ENCODE data around the gene MRPL36.
"Not testable (repeated sequence)": the region's sequence is repeated elsewhere in the genome, so short reads cannot be mapped to it uniquely, and the experiment has no call there.

MRPL36 gene

DNA sequence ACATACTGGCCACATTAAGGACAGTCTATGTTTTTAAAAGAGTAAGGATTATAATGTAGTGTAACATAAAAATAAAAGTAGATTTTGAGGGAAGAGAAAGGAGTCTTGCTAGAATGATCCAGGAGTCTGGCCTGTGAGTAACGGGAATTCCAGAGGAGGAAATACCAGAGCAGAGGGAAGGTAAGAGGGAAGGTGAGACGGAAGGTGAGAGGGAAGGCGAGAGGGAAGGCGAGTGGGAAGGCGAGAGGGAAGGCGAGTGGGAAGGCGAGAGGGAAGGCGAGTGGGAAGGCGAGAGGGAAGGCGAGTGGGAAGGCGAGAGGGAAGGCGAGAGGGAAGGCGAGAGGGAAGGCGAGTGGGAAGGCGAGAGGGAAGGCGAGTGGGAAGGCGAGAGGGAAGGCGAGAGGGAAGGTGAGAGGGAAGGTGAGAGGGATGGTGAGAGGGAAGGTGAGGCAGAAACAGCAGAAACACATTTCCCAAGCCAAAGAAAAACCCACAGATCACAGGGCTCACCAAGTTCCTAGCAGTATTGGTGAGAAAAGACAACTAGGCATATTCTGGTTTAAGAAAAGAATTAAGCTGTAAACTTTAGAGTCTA, 17.0 kb upstream of the MRPL36 start:
- H3K9me3 Mint-ChIP-seq; H3K27me3 Mint-ChIP-seq; DNase-seq; H3K4me1 Mint-ChIP-seq (ENCODE audit: low read depth in 2 of 2); ATAC-seq (replicated peaks); H3K4me3 Mint-ChIP-seq: not testable (repeated sequence)
- H3K27ac Mint-ChIP-seq = peak overlapping the region in 1 of 2 donors; percentile 13
- H3K36me3 Mint-ChIP-seq (ENCODE audit: insufficient read depth) = peaks cover 73% of the 10 kb centered on the region

DNA sequence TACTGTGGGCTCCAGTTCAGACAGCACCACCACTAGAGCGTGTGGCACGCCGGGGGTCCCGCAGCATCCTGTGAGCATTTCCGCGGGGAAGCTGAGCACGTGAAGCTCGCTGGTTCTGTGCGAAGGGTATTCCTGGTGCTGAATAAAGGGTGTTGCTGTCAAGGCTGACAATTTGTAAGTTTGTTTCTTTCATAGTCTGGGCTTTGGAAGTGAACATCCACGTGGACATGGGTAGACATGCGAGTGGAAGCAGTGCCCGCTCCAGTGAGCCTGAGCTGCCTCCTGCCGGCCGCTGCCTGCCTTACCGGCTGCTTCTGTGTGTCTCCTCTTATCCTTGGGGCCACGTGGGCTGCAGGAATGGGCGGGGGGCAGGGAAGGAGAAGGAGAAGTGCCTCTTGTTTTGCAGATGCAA, 16.2 kb upstream of the MRPL36 start:
- Mint-ChIP-seq H3K36me3 (ENCODE audit: insufficient read depth) (peaks cover 79% of the 10 kb centered on the region), H3K27me3 (no peaks in the 10 kb centered on the region), H3K4me3 (no peak overlapping the region)

DNA sequence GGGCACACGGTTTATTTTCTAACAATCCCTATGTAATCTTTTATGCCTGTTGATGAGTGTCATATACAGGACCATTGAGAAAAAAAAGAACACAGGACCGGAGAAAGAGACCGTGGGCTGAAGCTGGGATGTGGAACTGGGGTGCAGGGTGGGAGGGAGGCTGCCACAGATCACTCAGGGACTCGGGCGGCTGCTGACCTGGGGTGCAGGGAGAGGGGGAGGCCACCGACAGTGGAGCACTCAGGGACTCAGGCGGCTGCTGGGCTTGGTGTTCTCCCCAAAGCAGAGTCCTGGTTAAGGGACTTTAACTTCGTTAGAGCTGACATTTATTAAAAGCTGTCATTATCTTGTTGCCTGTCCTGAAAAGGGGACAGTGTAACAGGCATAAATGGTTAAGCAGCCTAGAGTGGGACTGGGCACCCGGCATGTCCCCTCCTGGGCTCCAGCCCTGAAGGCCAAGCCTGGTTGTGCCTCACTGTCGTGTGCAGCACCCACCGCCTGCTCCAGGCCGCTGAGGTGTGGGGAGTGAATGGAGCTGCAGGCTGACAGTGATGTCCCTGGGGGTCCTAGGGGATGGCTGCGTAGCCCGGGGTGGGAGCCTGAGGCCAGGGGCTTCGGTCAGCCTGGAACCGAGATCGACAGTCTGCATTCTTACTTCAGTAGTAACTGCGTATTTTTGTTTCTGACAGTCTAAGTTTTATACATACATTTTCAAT, 15.6 kb upstream of the MRPL36 start:
- Mint-ChIP-seq H3K4me3 (no peak overlapping the region), H3K4me1 (ENCODE audit: low read depth in 2 of 2) (peaks cover 0 to 4% of the 10 kb centered on the region in 2 donors), H3K27me3 (no peaks in the 10 kb centered on the region), H3K9me3 (no peaks in the 10 kb centered on the region), H3K27ac (no peak overlapping the region), H3K36me3 (ENCODE audit: insufficient read depth) (peaks cover 83% of the 10 kb centered on the region)
- no peak for ATAC-seq (replicated peaks)
- DNase-seq = no peak

More for the DNA sequence above, 16.2 kb upstream of the MRPL36 start:
- Mint-ChIP-seq H3K9me3 (no peaks in the 10 kb centered on the region), H3K4me1 (ENCODE audit: low read depth in 2 of 2) (peaks cover 0 to 4% of the 10 kb centered on the region in 2 donors), H3K27ac (no peak overlapping the region)
- no peak for ATAC-seq (replicated peaks)
- DNase-seq = no peak

DNA sequence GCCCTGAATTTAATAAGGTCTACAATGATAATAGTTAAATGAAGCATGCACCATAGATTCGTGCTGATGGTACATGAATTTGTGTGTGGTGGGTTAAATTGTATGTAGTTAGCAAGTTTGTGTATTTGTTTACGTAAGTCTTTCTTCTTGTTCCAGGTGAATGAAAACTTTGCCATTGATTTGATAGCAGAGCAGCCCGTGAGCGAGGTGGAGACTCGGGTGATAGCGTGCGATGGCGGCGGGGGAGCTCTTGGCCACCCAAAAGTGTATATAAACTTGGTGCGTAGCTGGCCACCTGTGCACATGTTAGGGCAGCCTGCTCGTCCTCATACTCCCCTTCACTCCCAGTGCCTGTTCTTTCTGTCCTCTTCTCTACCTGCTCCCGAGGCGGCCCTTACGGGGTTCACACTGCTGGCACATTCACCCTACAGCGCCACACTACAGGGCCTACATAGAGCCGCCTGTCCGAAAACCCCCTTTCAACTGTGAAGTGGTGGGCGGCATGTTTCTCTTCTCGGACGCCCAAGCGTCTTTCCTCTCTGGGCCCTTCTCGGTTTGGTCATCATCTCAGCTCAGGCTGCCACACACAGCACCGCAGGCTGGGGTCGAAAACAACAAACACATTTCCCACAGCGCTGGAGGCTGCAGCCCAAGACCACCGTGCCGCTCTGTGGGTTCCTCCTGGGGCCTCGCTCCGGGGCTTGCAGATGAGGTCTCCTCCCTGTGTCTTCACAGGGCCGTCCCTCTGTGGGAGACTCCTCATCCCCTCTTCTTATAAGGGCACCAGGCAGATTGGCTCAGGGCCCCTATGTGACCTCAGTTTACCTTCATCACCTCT, 14.8 kb upstream of the MRPL36 start:
- Mint-ChIP-seq H3K4me1 (ENCODE audit: low read depth in 2 of 2) (peaks cover 0 to 4% of the 10 kb centered on the region in 2 donors), H3K27ac (no peak overlapping the region), H3K27me3 (no peaks in the 10 kb centered on the region), H3K36me3 (ENCODE audit: insufficient read depth) (peaks cover 91% of the 10 kb centered on the region), H3K9me3 (no peaks in the 10 kb centered on the region), H3K4me3 (no peak overlapping the region)
- ATAC-seq (replicated peaks) = no peak
- DNase-seq = no peak

DNA sequence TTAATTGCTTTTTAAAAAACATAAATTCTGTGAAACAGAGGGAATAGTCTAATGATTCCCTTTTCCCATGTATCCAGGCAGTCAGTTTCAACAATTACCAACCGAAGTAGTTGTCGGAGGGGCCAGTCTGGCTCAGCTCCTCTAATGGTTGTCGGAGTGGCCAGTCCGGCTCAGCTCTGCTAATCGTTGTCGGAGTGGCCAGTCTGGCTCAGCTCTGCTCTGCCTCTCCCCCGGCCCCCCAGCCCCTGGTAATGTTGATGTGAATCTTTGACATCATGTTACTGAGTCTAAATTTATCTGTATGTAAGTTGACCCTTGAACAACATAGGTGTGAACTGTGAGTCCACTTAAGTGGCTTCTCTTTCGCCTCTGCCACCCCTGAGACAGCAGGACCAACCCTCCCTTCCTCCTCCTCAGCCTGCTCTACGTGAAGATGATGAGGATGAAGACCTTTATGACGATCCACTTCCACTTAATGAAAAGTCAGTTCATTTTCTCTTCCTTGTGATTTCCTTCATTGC, 11.0 kb upstream of the MRPL36 start:
- no peaks in the 10 kb centered on the region for H3K27me3 Mint-ChIP-seq
- ATAC-seq (replicated peaks) = no peak
- peaks cover 93% of the 10 kb centered on the region for H3K36me3 Mint-ChIP-seq (ENCODE audit: insufficient read depth)
- H3K4me1 Mint-ChIP-seq (ENCODE audit: low read depth in 2 of 2) = peaks cover 11 to 27% of the 10 kb centered on the region in 2 donors
- no peaks in the 10 kb centered on the region for H3K9me3 Mint-ChIP-seq
- no peak overlapping the region for H3K27ac Mint-ChIP-seq
- DNase-seq = no peak
- no peak overlapping the region for H3K4me3 Mint-ChIP-seq

DNA sequence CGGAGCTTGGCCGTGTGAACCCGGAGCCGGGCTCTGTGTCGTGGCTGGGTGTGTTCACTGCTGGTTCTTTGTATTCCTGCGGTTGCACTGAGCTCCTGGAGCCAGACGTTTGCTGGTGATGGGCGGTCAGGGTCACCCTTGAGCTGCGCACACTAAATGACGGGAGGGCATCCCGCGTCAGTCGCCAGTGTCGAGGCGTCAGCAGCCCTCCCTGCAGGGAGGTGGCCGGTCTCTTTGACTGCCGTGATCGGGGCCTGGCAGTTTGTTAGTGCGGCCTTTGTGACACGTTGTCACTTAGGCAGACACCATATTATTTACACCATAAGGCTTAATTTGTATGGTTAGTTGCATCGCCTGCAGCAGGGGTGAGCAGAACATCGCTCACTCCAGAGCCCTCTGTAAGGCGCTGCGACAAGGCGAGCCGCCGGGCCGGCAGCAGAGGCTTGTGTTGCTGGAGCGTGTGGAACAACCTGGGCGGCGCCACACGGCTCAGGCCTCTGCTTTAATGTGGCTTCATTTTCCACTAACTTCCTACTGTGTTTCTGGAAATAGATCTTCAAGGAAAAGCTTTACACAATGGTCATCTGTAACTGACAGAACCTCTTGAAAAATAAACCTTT, 9.9 kb upstream of the MRPL36 start:
- no peak overlapping the region for H3K4me3 Mint-ChIP-seq
- peaks cover 12 to 27% of the 10 kb centered on the region in 2 donors for H3K4me1 Mint-ChIP-seq (ENCODE audit: low read depth in 2 of 2)
- no peaks in the 10 kb centered on the region for H3K9me3 Mint-ChIP-seq

DNA sequence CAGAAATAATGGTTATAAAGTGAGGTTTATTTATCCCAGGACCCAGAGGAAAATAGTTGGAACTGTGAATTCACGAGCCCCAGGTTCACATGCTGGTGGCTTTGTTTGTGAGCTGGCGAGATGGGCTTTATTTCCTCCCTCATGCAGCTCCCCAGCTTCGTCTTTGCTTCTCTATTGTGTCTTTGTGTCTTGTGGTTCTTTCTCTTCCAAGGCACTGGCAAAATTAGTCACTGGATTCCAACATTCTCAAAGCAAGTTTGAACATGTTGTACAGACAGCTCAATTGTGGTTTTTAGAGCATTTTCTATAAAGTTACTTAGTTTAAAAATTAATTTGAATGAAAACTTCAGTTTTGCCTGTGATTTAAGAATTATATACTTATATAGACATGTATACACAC, 8.8 kb upstream of the MRPL36 start:
- Mint-ChIP-seq H3K9me3 (no peaks in the 10 kb centered on the region), H3K36me3 (ENCODE audit: insufficient read depth) (peaks cover 95% of the 10 kb centered on the region), H3K4me3 (no peak overlapping the region), H3K27ac (peak overlapping the region in 1 of 2 donors; percentile 7), H3K4me1 (ENCODE audit: low read depth in 2 of 2) (peaks cover 20 to 27% of the 10 kb centered on the region in 2 donors), H3K27me3 (no peaks in the 10 kb centered on the region)
- no peak for ATAC-seq (replicated peaks)
- no peak for DNase-seq

More for the DNA sequence above, 9.9 kb upstream of the MRPL36 start:
- no peaks in the 10 kb centered on the region for H3K27me3 Mint-ChIP-seq
- H3K36me3 Mint-ChIP-seq (ENCODE audit: insufficient read depth) = peaks cover 94% of the 10 kb centered on the region
- DNase-seq = no peak
- ATAC-seq (replicated peaks) = no peak
- no peak overlapping the region for H3K27ac Mint-ChIP-seq

DNA sequence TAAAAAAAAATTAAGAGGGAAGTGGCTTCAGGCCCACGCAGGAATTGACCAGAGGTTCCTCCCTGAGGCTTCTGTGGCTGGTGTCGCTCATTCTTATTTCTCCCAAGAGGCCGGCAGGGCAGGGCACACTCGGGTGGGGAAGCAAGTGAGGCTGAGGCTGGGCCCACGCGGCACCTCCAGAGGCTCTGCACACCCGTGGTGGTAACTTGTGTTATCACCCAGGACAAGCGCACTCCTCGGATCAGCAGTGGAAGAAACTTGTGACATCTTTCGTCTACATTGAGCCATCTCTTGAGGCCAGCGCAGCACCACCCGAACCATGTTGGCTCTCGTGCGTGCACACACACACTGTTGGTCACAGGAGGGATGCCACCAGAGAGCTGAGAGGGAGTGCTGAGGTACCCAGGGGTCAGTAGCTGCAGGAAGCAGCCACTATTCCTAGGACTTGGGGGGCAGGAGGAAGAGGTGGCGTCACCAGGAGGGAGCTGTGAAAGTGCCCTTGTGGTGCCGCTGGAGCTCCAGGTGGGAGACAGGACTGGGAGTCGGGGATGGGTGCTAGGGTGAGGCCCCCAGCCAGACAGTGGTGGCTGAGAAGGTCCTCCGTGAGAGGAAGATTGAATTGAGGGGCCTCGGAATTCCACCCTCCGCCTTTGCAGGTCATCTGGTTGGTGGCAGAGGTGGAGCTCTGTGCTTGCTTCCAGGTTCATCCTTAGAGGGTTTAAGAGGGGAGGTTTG, 8.0 kb upstream of the MRPL36 start:
- Mint-ChIP-seq H3K4me1 (ENCODE audit: low read depth in 2 of 2) (peaks cover 25 to 34% of the 10 kb centered on the region in 2 donors), H3K36me3 (ENCODE audit: insufficient read depth) (peaks cover 92% of the 10 kb centered on the region), H3K9me3 (no peaks in the 10 kb centered on the region), H3K27ac (peak overlapping the region in 1 of 2 donors; percentile 7), H3K4me3 (no peak overlapping the region), H3K27me3 (no peaks in the 10 kb centered on the region)
- DNase-seq = no peak
- no peak for ATAC-seq (replicated peaks)

DNA sequence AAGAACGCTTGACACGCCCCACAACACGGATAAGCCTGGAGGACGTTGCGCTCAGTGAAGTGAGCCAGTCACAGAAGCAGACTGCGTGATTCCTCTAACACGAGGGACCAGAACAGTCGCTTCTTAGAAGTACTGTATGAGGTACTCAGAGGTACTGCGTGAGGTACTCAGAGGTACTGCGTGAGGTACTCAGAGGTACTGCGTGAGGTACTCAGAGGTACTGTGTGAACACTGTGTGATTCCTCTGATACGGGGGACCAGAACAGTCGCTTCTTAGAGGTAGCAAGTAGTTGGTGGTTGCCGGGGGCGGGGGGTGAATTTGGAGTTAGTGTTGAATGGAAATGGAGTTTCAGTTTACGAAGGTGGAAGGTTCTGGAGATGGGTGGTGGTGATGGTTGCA, 7.3 kb upstream of the MRPL36 start:
- no peak overlapping the region for H3K4me3 Mint-ChIP-seq
- DNase-seq = no peak
- H3K27ac Mint-ChIP-seq = no peak overlapping the region
- peaks cover 91% of the 10 kb centered on the region for H3K36me3 Mint-ChIP-seq (ENCODE audit: insufficient read depth)
- H3K9me3 Mint-ChIP-seq = no peaks in the 10 kb centered on the region
- ATAC-seq (replicated peaks) = no peak
- H3K4me1 Mint-ChIP-seq (ENCODE audit: low read depth in 2 of 2) = peaks cover 28 to 41% of the 10 kb centered on the region in 2 donors
- H3K27me3 Mint-ChIP-seq = no peaks in the 10 kb centered on the region

DNA sequence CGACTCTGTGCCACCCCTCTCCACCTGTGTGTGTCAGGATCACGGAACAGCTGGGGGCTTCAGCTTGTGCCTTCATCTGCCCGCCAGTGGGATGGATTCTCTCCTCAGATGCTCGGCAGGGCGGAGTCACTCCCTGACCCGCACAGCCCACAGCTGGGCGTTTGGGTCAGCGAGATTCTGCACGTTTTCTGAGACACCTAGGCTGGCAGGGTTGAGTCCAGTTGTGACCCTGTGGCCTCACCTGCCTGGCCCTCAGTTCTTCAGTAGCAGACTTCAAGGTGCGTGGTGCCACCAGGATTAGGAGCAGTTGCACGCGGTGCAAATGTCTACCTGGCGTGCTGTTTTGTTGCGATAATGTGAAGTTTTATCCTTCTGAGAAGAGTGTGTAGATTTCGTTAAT, 6.6 kb upstream of the MRPL36 start:
- Mint-ChIP-seq H3K36me3 (ENCODE audit: insufficient read depth) (peaks cover 86% of the 10 kb centered on the region), H3K27me3 (no peaks in the 10 kb centered on the region), H3K27ac (peak overlapping the region in 1 of 2 donors; percentile 26), H3K4me1 (ENCODE audit: low read depth in 2 of 2) (peaks cover 28 to 42% of the 10 kb centered on the region in 2 donors), H3K9me3 (no peaks in the 10 kb centered on the region), H3K4me3 (no peak overlapping the region)
- DNase-seq (no peak), ATAC-seq (replicated peaks) (no peak)

DNA sequence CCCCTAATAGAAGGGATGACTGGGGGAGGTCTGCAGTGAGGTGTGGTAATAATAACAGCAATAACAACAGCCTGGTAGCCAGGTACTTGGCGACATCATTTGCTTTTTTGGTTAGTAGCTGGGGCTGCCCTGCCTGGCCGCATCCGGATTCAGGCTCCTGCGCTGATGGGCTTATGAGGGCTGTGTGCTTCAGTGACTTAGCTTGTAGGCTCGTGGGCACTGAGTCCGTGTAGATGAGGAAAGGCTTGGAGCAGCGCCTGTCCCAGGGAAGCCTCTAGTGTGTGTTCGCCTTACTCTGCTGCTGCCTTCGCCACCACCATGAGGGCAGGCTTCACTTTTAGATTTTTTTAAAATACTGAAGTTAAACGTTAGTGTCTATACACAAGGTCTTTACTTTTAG, 6.1 kb upstream of the MRPL36 start:
- ATAC-seq (replicated peaks) (no peak), DNase-seq (no peak)
- peaks cover 87% of the 10 kb centered on the region for H3K36me3 Mint-ChIP-seq (ENCODE audit: insufficient read depth)
- H3K27ac Mint-ChIP-seq = no peak overlapping the region
- no peak overlapping the region for H3K4me3 Mint-ChIP-seq
- H3K4me1 Mint-ChIP-seq (ENCODE audit: low read depth in 2 of 2) = peaks cover 31 to 45% of the 10 kb centered on the region in 2 donors
- no peaks in the 10 kb centered on the region for H3K9me3 Mint-ChIP-seq
- H3K27me3 Mint-ChIP-seq = no peaks in the 10 kb centered on the region

DNA sequence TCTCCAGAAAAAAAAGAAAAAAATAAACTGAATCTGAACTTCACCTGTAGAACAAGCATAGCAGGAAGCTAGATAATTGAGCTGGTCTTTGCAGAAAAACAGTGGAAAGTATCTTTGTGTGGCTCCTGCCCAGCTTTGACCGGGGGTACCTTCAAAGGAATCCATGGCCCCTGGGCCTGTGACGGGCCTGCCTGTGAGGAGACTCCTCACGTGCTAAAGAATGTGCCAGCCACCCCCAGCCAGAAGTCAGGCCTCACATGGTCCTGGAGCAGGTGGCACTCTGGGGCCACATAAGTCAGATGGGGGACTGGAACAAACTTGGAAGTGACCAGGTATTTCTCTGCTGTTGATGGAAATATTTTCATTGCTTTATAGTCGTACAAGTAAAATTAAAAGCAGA, 5.7 kb upstream of the MRPL36 start:
- ATAC-seq (replicated peaks) (no peak), DNase-seq (no peak)
- H3K36me3 Mint-ChIP-seq (ENCODE audit: insufficient read depth) = peaks cover 88% of the 10 kb centered on the region
- H3K9me3 Mint-ChIP-seq = no peaks in the 10 kb centered on the region
- peak overlapping the region in 1 of 2 donors; percentile 17 for H3K27ac Mint-ChIP-seq
- H3K27me3 Mint-ChIP-seq = no peaks in the 10 kb centered on the region
- H3K4me1 Mint-ChIP-seq (ENCODE audit: low read depth in 2 of 2) = peaks cover 35 to 49% of the 10 kb centered on the region in 2 donors
- H3K4me3 Mint-ChIP-seq = no peak overlapping the region

All from effector memory CD8-positive, alpha-beta T cell (primary cell).